ENCODE data around the gene OXCT2.

OXCT2 gene

GRCh38 chr1:39733161-39733560 lies 38.0 kb downstream of the OXCT2 start:
- no peak overlapping the region for H3K27ac Mint-ChIP-seq
- H3K27me3 Mint-ChIP-seq (ENCODE audit: low read depth, poor library complexity) = peaks cover 99% of the 10 kb centered on the region
- H3K4me3 Mint-ChIP-seq = no peak overlapping the region
- peaks cover 6% of the 10 kb centered on the region for H3K9me3 Mint-ChIP-seq
- no peak for TF ChIP-seq CTCF (IDR thresholded peaks at IDR 0.05)
- H3K36me3 Mint-ChIP-seq (ENCODE audit: low read depth) = no peaks in the 10 kb centered on the region
- no peak for DNase-seq
- H3K4me1 Mint-ChIP-seq = no peaks in the 10 kb centered on the region

GRCh38 chr1:39732730-39733129 lies 38.4 kb downstream of the OXCT2 start:
- H3K27ac Mint-ChIP-seq = no peak overlapping the region
- no peaks in the 10 kb centered on the region for H3K4me1 Mint-ChIP-seq
- peaks cover 4% of the 10 kb centered on the region for H3K9me3 Mint-ChIP-seq
- no peaks in the 10 kb centered on the region for H3K36me3 Mint-ChIP-seq (ENCODE audit: low read depth)
- no peak for DNase-seq
- H3K4me3 Mint-ChIP-seq = no peak overlapping the region
- TF ChIP-seq CTCF (IDR thresholded peaks at IDR 0.05) = no peak
- H3K27me3 Mint-ChIP-seq (ENCODE audit: low read depth, poor library complexity) = peaks cover 100% of the 10 kb centered on the region

DNA sequence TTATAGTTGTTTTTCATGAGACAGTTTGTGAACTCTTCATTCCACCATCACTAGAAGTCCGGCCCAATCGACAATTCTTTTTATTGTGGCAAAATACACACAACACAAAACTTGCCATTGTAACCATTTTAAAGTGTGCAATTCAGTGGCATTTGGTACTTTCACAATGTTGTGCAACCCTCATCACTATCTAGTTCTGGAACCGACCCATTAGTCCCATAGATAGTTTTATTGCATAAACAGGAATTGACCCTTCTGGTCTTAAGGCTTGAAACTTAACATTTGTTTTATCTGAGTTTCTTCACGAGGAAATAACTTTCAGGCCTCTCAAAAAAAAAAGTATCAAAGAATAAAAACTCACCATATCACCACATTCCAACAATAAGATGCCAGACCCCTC lies 41.3 kb downstream of the OXCT2 start:
- H3K27ac Mint-ChIP-seq = no peak overlapping the region
- no peak overlapping the region for H3K4me3 Mint-ChIP-seq
- TF ChIP-seq CTCF (IDR thresholded peaks at IDR 0.05) = no peak
- H3K27me3 Mint-ChIP-seq (ENCODE audit: low read depth, poor library complexity) = peaks cover 100% of the 10 kb centered on the region
- no peaks in the 10 kb centered on the region for H3K9me3 Mint-ChIP-seq
- no peak for DNase-seq
- H3K36me3 Mint-ChIP-seq (ENCODE audit: low read depth) = no peaks in the 10 kb centered on the region
- no peaks in the 10 kb centered on the region for H3K4me1 Mint-ChIP-seq

GRCh38 chr1:39729030-39729429 lies 42.1 kb downstream of the OXCT2 start:
- H3K36me3 Mint-ChIP-seq (ENCODE audit: low read depth) = no peaks in the 10 kb centered on the region
- no peak for TF ChIP-seq CTCF (IDR thresholded peaks at IDR 0.05)
- H3K4me3 Mint-ChIP-seq = no peak overlapping the region

GRCh38 chr1:39727932-39728317 lies 43.2 kb downstream of the OXCT2 start:
- no peak overlapping the region for H3K4me3 Mint-ChIP-seq
- no peak for TF ChIP-seq CTCF (IDR thresholded peaks at IDR 0.05)
- no peak for DNase-seq
- peaks cover 99% of the 10 kb centered on the region for H3K27me3 Mint-ChIP-seq (ENCODE audit: low read depth, poor library complexity)
- no peaks in the 10 kb centered on the region for H3K36me3 Mint-ChIP-seq (ENCODE audit: low read depth)
- no peak overlapping the region for H3K27ac Mint-ChIP-seq
- H3K4me1 Mint-ChIP-seq = no peaks in the 10 kb centered on the region
- H3K9me3 Mint-ChIP-seq = peaks cover 5% of the 10 kb centered on the region

More at GRCh38 chr1:39729030-39729429, 42.1 kb downstream of the OXCT2 start:
- Mint-ChIP-seq H3K4me1 (no peaks in the 10 kb centered on the region), H3K9me3 (peaks cover 5% of the 10 kb centered on the region), H3K27ac (no peak overlapping the region), H3K27me3 (ENCODE audit: low read depth, poor library complexity) (peaks cover 100% of the 10 kb centered on the region)
- no peak for DNase-seq

DNA sequence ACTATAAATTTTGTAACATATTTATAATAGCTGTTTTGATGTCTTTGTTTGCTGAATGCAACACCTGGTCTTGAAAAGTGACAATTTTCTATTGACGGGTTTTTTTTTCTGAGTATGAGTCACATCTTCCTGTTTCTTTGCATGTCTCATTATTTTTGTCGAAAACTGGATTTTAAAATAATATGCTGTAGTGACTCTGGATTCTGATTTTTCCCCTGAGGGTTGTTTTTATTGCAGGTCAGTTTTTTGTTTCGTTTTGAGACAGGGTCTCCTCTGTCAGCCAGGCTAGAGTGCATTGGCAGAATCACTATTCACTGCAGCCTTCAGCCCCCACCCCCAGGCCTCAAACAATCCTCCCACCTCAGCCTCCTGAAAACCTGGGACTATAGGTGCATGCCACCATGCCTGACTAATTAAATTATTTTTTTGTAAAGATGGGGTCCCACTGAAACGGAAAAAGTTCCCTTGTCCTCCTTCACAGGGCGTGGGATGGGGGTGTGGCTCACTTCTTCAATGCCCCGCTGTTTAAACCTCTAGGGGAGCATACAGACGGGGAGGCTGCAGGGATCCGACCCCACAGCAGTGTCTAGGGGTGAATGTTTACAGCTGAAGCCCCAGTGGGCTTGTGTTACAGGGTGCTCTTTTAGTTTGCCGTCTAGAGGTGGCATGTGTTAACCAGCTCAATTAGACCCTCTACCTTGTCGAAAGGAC lies 43.8 kb downstream of the OXCT2 start:
- H3K4me1 Mint-ChIP-seq = no peaks in the 10 kb centered on the region
- H3K36me3 Mint-ChIP-seq (ENCODE audit: low read depth) = no peaks in the 10 kb centered on the region
- H3K4me3 Mint-ChIP-seq = no peak overlapping the region
- peaks cover 5% of the 10 kb centered on the region for H3K9me3 Mint-ChIP-seq
- peaks cover 99% of the 10 kb centered on the region for H3K27me3 Mint-ChIP-seq (ENCODE audit: low read depth, poor library complexity)
- TF ChIP-seq CTCF (IDR thresholded peaks at IDR 0.05) = no peak
- no peak overlapping the region for H3K27ac Mint-ChIP-seq
- DNase-seq = no peak

Data from nephron progenitor cell (in vitro differentiated cells).